Fibroblast of mammary gland (primary cell): ENCODE measurements around the gene SH3PXD2B.
A peak's percentile ranks its signal among the peaks of the same experiment; 100 is the strongest.
"Not testable (repeated sequence)": the region's sequence is repeated elsewhere in the genome, so short reads cannot be mapped to it uniquely, and the experiment has no call there.

ENCODE experiments used
- DNase-seq: peaks from one replicate; pipeline ENCODE4 v3.0.0-alpha.2; 2010; ENCODE audit warnings: low read depth
- H3K4me3 ChIP-seq: 2 replicates; pipeline ENCODE4 v1.5.1; 2011; ENCODE audit warnings: low read depth, mild to moderate bottlenecking, low read length, moderate library complexity; ENCODE audit not compliant: control insufficient read depth
- CTCF ChIP-seq: conservative IDR thresholded peaks from 2 replicates; pipeline ENCODE4 v1.5.1; 2011; ENCODE audit warnings: low read depth, low read length, inconsistent platforms; ENCODE audit not compliant: control insufficient read depth, insufficient read depth

Gene SH3PXD2B

GRCh38 chr5:172479034-172479783 lies 24.9 kb upstream of the SH3PXD2B start:
- TF ChIP-seq CTCF: peak; percentile 83
- peak; percentile 89 for DNase-seq

GRCh38 chr5:172478695-172479033 lies 24.3 kb upstream of the SH3PXD2B start:
- DNase-seq, H3K4me3 ChIP-seq: not testable (repeated sequence)

More at GRCh38 chr5:172479034-172479783, 24.9 kb upstream of the SH3PXD2B start:
- no peak overlapping the region for H3K4me3 ChIP-seq

- no peak for DNase-seq
- no peak overlapping the region for H3K4me3 ChIP-seq
- TF ChIP-seq CTCF: no peak
Observed at GRCh38 chr5:172478256-172478655, 23.9 kb upstream of the SH3PXD2B start.

- no peak for DNase-seq
Observed at GRCh38 chr5:172477466-172477865, 23.1 kb upstream of the SH3PXD2B start.

GRCh38 chr5:172474293-172474692 lies 20.0 kb upstream of the SH3PXD2B start:
- no peak overlapping the region for H3K4me3 ChIP-seq
- DNase-seq: no peak
- no peak for TF ChIP-seq CTCF

More at GRCh38 chr5:172477466-172477865, 23.1 kb upstream of the SH3PXD2B start:
- H3K4me3 ChIP-seq: no peak overlapping the region
- no peak for TF ChIP-seq CTCF

- no peak overlapping the region for H3K4me3 ChIP-seq
- no peak for DNase-seq
- no peak for TF ChIP-seq CTCF
Observed at GRCh38 chr5:172473427-172473826, 19.1 kb upstream of the SH3PXD2B start.

- DNase-seq: no peak
- no peak for TF ChIP-seq CTCF
- no peak overlapping the region for H3K4me3 ChIP-seq
Observed at GRCh38 chr5:172469697-172470096, 15.4 kb upstream of the SH3PXD2B start.
